GM13977 (cell line): ENCODE data around the gene SCMH1.

Experiments
- DNase-seq: peaks from one replicate; pipeline ENCODE4 v3.0.0; 2012; ENCODE audit warnings: low spot score
- in situ Hi-C: fragments of 300-500 bp; cut with MboI; formaldehyde crosslinking; loops from one replicate; pipeline ENCODE4 v1.12.0; 2022; ENCODE audit warnings: low sequenced_read_pairs, low pct_unique_long_range_greater_than_20kb, mixed read lengths, inconsistent platforms; ENCODE audit not compliant: unreplicated experiment
- TF ChIP-seq, protein P1 (sequence below): IDR thresholded peaks from 2 replicates; pipeline ENCODE4 v1.5.1; 2012; ENCODE audit warnings: mild to moderate bottlenecking, control low read depth; ENCODE audit not compliant: insufficient read depth; ENCODE audit errors: extremely low read depth, missing control alignments

SCMH1 gene

DNA sequence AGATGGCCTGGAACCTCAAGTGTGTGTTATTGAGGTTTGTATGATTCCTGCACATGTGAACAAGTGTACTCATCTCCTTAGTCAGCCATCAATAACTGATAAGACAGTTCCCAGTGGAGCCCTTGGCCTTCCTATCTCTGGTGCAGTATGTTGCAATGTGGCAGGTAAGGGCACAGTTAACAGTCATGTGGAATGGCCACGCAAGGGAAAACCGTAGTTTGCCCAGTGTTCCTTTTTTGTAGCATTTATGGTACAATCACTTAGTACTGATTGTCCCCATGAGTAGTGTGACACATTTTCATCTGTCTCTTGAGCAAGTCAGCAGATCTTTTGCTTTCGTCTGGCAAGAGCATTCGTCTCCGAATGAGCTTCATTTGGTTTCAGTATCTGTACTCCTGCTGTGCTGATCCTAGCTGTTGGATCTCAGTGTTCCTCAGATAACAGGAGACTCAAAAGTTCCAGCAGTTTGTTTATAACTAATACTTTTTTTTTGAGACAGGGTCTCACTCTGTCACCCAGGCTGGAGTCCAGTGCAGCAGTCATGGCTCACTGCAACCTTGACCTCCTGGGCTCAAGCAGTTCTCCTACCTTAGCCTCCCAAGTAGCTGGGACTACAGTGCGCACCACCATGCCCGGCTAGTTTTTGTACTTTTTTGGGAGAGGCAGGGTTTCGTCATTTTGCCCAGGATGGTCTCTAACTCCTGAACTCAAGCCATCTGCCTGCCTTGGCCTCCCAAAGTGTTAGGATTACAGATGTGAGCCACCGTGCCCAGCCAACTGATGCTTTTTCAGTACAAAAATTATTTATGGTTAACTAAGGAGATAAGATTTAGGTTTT lies 254.4 kb downstream of the SCMH1 start:
- TF ChIP-seq, protein P1, sequence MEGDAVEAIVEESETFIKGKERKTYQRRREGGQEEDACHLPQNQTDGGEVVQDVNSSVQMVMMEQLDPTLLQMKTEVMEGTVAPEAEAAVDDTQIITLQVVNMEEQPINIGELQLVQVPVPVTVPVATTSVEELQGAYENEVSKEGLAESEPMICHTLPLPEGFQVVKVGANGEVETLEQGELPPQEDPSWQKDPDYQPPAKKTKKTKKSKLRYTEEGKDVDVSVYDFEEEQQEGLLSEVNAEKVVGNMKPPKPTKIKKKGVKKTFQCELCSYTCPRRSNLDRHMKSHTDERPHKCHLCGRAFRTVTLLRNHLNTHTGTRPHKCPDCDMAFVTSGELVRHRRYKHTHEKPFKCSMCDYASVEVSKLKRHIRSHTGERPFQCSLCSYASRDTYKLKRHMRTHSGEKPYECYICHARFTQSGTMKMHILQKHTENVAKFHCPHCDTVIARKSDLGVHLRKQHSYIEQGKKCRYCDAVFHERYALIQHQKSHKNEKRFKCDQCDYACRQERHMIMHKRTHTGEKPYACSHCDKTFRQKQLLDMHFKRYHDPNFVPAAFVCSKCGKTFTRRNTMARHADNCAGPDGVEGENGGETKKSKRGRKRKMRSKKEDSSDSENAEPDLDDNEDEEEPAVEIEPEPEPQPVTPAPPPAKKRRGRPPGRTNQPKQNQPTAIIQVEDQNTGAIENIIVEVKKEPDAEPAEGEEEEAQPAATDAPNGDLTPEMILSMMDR: no peak
- in situ Hi-C loops: no loop called here
- no peak for DNase-seq

DNA sequence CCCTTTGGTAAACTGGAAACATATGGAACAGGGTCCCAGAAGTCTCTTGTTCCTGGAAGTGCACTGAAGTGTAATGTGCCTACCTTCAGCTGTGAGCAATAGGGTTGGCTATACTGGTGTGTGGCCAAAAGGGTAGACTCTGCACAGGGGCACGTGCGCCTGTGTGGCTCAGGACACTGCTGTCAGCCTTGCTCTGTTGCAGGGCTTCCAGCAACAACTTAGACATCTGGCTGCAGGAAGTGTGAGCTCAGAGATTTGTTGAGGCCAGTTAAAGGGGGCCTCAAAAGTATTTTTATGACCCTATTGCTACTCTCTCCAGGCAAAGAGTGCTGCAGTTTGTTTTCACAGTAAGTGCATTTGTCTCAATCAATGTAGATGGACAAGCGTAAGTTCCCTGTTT lies 255.2 kb downstream of the SCMH1 start:
- TF ChIP-seq, protein P1: no peak
- in situ Hi-C loops: no loop called here

DNA sequence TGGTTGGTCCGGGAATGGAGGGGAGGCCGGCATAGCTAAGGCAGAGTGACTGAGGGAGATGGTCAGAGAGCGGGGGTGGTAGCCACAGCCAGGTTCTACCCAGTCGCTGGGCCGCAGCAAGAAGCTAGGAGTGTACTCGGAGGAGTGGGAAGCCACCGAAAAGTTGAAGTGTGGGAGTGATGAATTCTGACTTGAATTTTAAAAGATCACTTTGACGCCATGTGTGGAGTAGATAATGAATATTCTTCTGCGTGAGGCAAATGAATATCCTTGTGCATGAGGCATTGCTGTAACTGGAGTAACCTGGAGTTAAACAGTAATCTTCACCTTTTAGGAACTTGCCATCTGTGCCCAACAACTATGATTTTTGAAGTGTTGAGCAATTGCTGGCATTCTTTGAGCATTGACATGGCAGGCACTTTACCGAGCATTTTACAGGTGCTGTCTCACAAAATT lies 255.8 kb downstream of the SCMH1 start:
- TF ChIP-seq, protein P1: no peak
- DNase-seq: no peak
- in situ Hi-C loops: no loop called here

More for the DNA sequence above, 255.2 kb downstream of the SCMH1 start:
- no peak for DNase-seq

DNA sequence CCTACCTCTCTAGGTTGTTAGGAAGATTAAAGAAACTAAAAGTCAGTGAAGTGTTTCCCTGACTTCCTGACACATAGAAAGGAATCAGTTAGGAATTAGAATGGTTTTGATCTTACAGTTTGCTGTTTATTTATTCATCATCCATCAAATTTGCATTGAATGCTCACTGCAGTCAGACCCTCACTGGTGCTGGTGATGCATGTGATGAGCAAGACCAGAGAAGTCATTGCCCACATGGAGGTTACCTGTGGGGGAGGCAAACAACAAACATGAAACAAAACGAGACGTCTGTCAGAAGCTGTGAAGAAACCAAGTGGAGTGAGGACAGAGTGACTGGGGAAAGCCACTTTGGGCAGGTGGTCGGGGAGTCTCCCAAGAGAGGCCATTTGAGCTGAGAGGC lies 256.2 kb downstream of the SCMH1 start:
- TF ChIP-seq, protein P1: no peak
- DNase-seq: no peak
- in situ Hi-C loops: no loop called here

DNA sequence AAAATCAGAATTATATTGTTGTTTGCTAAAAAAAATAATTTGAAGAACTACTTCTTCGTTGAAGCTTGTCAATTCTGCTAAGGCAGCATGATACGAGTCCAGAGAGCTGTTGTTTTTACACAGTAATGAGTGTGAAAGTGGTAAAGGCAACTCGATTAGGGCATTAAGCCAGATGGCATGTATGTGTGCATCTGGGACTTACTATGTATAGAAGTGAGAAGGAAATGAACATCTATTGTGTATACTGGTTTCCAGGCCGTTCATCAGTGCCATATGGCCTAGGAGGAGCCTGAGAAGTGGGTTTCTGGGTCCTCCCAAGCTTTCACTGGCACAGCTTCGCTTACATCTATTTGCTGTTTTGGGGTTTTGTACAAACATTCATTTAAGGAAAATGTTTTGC lies 256.9 kb downstream of the SCMH1 start:
- in situ Hi-C loops: no loop called here
- no peak for DNase-seq
- TF ChIP-seq, protein P1: no peak

DNA sequence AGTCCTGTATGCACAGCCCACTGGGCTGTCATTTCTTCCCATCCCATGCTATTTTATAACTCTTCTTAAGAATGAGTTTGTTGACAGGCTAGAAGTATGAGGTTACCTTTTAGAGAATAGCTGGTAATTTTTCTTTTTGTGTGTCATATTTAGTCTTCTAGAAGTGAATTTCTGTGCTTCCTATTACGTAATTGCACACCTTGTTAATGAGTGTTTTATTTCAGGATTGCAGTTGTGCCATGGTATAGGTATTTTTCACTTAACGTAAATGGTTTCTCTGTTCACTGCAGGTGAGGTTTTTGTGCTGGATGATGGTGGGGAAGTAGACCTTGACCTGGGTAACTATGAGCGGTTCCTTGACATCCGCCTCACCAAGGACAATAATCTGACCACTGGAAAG lies 257.6 kb downstream of the SCMH1 start:
- in situ Hi-C loops: no loop called here

More for the DNA sequence above, 257.6 kb downstream of the SCMH1 start:
- TF ChIP-seq, protein P1: no peak
- DNase-seq: no peak
